ENCODE results near the gene ZNF324B.
"Not testable (repeated sequence)": the region's sequence is repeated elsewhere in the genome, so short reads cannot be mapped to it uniquely, and the experiment has no call there.

The ZNF324B gene

GRCh38 chr19:58449980-58450379, 1.4 kb upstream of the ZNF324B start:
- H3K9me3 ChIP-seq (ENCODE audit: insufficient read depth, low read depth, low read length); H3K14ac ChIP-seq (ENCODE audit: low read length); H3K4ac ChIP-seq (ENCODE audit: low read depth, low read length); H3K27me3 ChIP-seq (ENCODE audit: insufficient read depth, low read length); H2BK12ac ChIP-seq (ENCODE audit: low read length); H3K4me2 ChIP-seq (ENCODE audit: low read length); H3K4me3 ChIP-seq (ENCODE audit: low read depth, low read length); H4K12ac ChIP-seq (ENCODE audit: low read depth, low read length); H3K4me1 ChIP-seq (ENCODE audit: control insufficient read depth in 1 of 2, insufficient read depth in 2 of 2, low read length in 2 of 2); H3K36me3 ChIP-seq (ENCODE audit: control insufficient read depth in 1 of 2, insufficient read depth in 2 of 2, low read length in 2 of 2); H2AFZ ChIP-seq (ENCODE audit: insufficient read depth, low read length, poor library complexity); H2AK5ac ChIP-seq (ENCODE audit: low read length); DNase-seq; H3K18ac ChIP-seq (ENCODE audit: low read length); H3K23ac ChIP-seq (ENCODE audit: low read length); H3K79me2 ChIP-seq (ENCODE audit: control insufficient read depth, insufficient read depth, low read length, poor library complexity); H3K9ac ChIP-seq (ENCODE audit: low read length); H4K8ac ChIP-seq (ENCODE audit: low read depth, low read length); H3K79me1 ChIP-seq (ENCODE audit: low read length); H3K27ac ChIP-seq (ENCODE audit: low read depth, low read length); H2BK120ac ChIP-seq (ENCODE audit: insufficient read depth, low read length, poor library complexity); H2BK5ac ChIP-seq (ENCODE audit: low read depth, low read length, poor library complexity); H4K91ac ChIP-seq (ENCODE audit: low read depth, low read length): not testable (repeated sequence)
- no CpG with 5 or more reads among the region's 5 CpGs for WGBS (ENCODE audit: extremely low coverage, insufficient coverage, insufficient read length)

DNA sequence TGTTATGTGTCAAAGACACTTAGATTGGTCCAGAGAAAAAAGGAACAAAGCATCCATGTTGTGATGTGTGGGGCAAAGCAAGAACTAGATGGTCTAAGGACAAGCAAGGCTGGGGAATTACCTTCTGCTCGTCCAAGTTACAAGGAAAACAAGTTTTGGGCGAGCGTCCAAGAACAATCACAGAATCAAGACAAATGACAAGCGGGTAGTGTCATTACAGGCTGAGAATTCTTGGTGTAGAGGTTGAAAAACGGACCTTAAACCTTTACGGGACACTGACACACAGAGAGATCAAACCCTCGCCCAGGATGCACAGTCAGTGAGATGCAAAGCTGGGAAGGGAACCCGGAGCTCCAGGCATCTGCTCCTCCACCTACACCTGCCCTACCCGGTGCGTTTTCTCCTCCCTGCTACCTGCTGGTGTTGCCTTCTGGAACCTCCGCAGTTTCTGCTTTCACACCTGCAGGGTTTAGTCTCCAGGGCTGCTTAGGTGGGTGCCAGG, 515 bp upstream of the ZNF324B start:
- Histone ChIP-seq H4K8ac (ENCODE audit: low read depth, low read length) (peak overlapping the region; percentile 8), H3K79me1 (ENCODE audit: low read length) (peaks cover 2% of the 10 kb centered on the region), H3K18ac (ENCODE audit: low read length) (no peak overlapping the region), H3K14ac (ENCODE audit: low read length) (no peak overlapping the region), H3K4me3 (ENCODE audit: low read depth, low read length) (peak overlapping the region; percentile 63), H2AFZ (ENCODE audit: insufficient read depth, low read length, poor library complexity) (peak overlapping the region; percentile 58), H2BK12ac (ENCODE audit: low read length) (no peak overlapping the region), H3K36me3 (ENCODE audit: control insufficient read depth in 1 of 2, insufficient read depth in 2 of 2, low read length in 2 of 2) (peaks cover 5 to 10% of the 10 kb centered on the region in 2 experiments), H2BK5ac (ENCODE audit: low read depth, low read length, poor library complexity) (no peak overlapping the region), H3K9me3 (ENCODE audit: insufficient read depth, low read depth, low read length) (peaks cover 8% of the 10 kb centered on the region), H4K91ac (ENCODE audit: low read depth, low read length) (no peak overlapping the region), H3K79me2 (ENCODE audit: control insufficient read depth, insufficient read depth, low read length, poor library complexity) (peaks cover 2% of the 10 kb centered on the region), H3K27ac (ENCODE audit: low read depth, low read length) (no peak overlapping the region), H2AK5ac (ENCODE audit: low read length) (no peak overlapping the region), H3K4ac (ENCODE audit: low read depth, low read length) (no peak overlapping the region), H3K27me3 (ENCODE audit: insufficient read depth, low read length) (no peaks in the 10 kb centered on the region), H3K4me2 (ENCODE audit: low read length) (peak overlapping the region; percentile 97), H3K9ac (ENCODE audit: low read length) (peak overlapping the region; percentile 50), H2BK120ac (ENCODE audit: insufficient read depth, low read length, poor library complexity) (no peak overlapping the region), H3K4me1 (ENCODE audit: control insufficient read depth in 1 of 2, insufficient read depth in 2 of 2, low read length in 2 of 2) (peaks cover 3% of the 10 kb centered on the region in 2 experiments), H3K23ac (ENCODE audit: low read length) (peak overlapping the region; percentile 61), H4K12ac (ENCODE audit: low read depth, low read length) (no peak overlapping the region)
- no peak for DNase-seq
- no CpG with 5 or more reads among the region's 11 CpGs for WGBS (ENCODE audit: extremely low coverage, insufficient coverage, insufficient read length)

GRCh38 chr19:58453743-58454142, 2.3 kb downstream of the ZNF324B start:
- Histone ChIP-seq H3K4me1 (ENCODE audit: control insufficient read depth in 1 of 2, insufficient read depth in 2 of 2, low read length in 2 of 2) (peaks cover 3% of the 10 kb centered on the region in 2 experiments), H3K18ac (ENCODE audit: low read length) (no peak overlapping the region), H4K12ac (ENCODE audit: low read depth, low read length) (no peak overlapping the region), H3K27ac (ENCODE audit: low read depth, low read length) (no peak overlapping the region), H3K4me2 (ENCODE audit: low read length) (no peak overlapping the region), H2BK5ac (ENCODE audit: low read depth, low read length, poor library complexity) (no peak overlapping the region), H3K4me3 (ENCODE audit: low read depth, low read length) (no peak overlapping the region), H3K79me2 (ENCODE audit: control insufficient read depth, insufficient read depth, low read length, poor library complexity) (peaks cover 2% of the 10 kb centered on the region), H3K4ac (ENCODE audit: low read depth, low read length) (no peak overlapping the region), H3K9me3 (ENCODE audit: insufficient read depth, low read depth, low read length) (peaks cover 6% of the 10 kb centered on the region), H3K9ac (ENCODE audit: low read length) (no peak overlapping the region), H4K8ac (ENCODE audit: low read depth, low read length) (no peak overlapping the region), H4K91ac (ENCODE audit: low read depth, low read length) (no peak overlapping the region), H2BK12ac (ENCODE audit: low read length) (no peak overlapping the region), H3K79me1 (ENCODE audit: low read length) (peaks cover 2% of the 10 kb centered on the region), H2AFZ (ENCODE audit: insufficient read depth, low read length, poor library complexity) (no peak overlapping the region), H2BK120ac (ENCODE audit: insufficient read depth, low read length, poor library complexity) (no peak overlapping the region), H3K14ac (ENCODE audit: low read length) (no peak overlapping the region), H3K27me3 (ENCODE audit: insufficient read depth, low read length) (no peaks in the 10 kb centered on the region), H3K23ac (ENCODE audit: low read length) (no peak overlapping the region), H3K36me3 (ENCODE audit: control insufficient read depth in 1 of 2, insufficient read depth in 2 of 2, low read length in 2 of 2) (peaks cover 16 to 23% of the 10 kb centered on the region in 2 experiments), H2AK5ac (ENCODE audit: low read length) (no peak overlapping the region)
- DNase-seq: no peak
- WGBS (ENCODE audit: extremely low coverage, insufficient coverage, insufficient read length): no CpG with 5 or more reads among the region's 6 CpGs

DNA sequence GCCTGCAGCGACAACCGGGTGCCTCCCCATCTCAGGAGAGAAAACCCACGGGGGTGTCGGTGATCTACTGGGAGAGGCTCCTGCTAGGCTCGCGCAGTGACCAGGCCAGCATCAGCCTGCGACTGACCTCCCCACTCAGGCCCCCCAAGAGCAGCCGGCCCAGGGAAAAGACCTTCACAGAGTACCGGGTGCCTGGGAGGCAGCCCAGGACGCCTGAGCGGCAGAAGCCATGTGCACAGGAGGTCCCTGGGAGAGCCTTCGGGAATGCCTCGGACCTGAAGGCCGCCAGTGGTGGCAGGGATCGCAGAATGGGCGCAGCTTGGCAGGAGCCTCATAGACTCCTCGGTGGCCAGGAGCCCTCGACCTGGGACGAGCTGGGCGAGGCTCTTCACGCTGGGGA, 3.9 kb downstream of the ZNF324B start:
- no peak overlapping the region for H2AFZ ChIP-seq (ENCODE audit: insufficient read depth, low read length, poor library complexity)
- peaks cover 2% of the 10 kb centered on the region for H3K79me1 ChIP-seq (ENCODE audit: low read length)
- WGBS (ENCODE audit: extremely low coverage, insufficient coverage, insufficient read length): no CpG with 5 or more reads among the region's 21 CpGs
- no peak for DNase-seq
- no peaks in the 10 kb centered on the region for H3K9me3 ChIP-seq (ENCODE audit: insufficient read depth, low read depth, low read length)
- no peak overlapping the region for H2BK120ac ChIP-seq (ENCODE audit: insufficient read depth, low read length, poor library complexity)
- no peak overlapping the region for H3K18ac ChIP-seq (ENCODE audit: low read length)
- H3K27ac ChIP-seq (ENCODE audit: low read depth, low read length): no peak overlapping the region
- no peak overlapping the region for H3K4me3 ChIP-seq (ENCODE audit: low read depth, low read length)
- no peak overlapping the region for H2BK12ac ChIP-seq (ENCODE audit: low read length)
- no peak overlapping the region for H3K9ac ChIP-seq (ENCODE audit: low read length)
- H2AK5ac ChIP-seq (ENCODE audit: low read length): no peak overlapping the region
- H3K36me3 ChIP-seq (ENCODE audit: control insufficient read depth in 1 of 2, insufficient read depth in 2 of 2, low read length in 2 of 2): peaks cover 16 to 23% of the 10 kb centered on the region in 2 experiments
- peaks cover 3% of the 10 kb centered on the region in 2 experiments for H3K4me1 ChIP-seq (ENCODE audit: control insufficient read depth in 1 of 2, insufficient read depth in 2 of 2, low read length in 2 of 2)
- H3K23ac ChIP-seq (ENCODE audit: low read length): no peak overlapping the region
- no peak overlapping the region for H4K91ac ChIP-seq (ENCODE audit: low read depth, low read length)
- H3K4ac ChIP-seq (ENCODE audit: low read depth, low read length): no peak overlapping the region
- H2BK5ac ChIP-seq (ENCODE audit: low read depth, low read length, poor library complexity): no peak overlapping the region
- H3K27me3 ChIP-seq (ENCODE audit: insufficient read depth, low read length): no peaks in the 10 kb centered on the region
- no peak overlapping the region for H3K4me2 ChIP-seq (ENCODE audit: low read length)
- peaks cover 2% of the 10 kb centered on the region for H3K79me2 ChIP-seq (ENCODE audit: control insufficient read depth, insufficient read depth, low read length, poor library complexity)
- H4K8ac ChIP-seq (ENCODE audit: low read depth, low read length): no peak overlapping the region
- no peak overlapping the region for H4K12ac ChIP-seq (ENCODE audit: low read depth, low read length)
- H3K14ac ChIP-seq (ENCODE audit: low read length): no peak overlapping the region

Measured in trophoblast cell (in vitro differentiated cells and primary cell).